GM15510 (cell line): ENCODE results near the gene HOXC6.

Source experiments
- POLR2A ChIP-seq: IDR thresholded peaks from 3 replicates; pipeline ENCODE4 v1.6.1; 2011; ENCODE audit warnings: borderline replicate concordance; ENCODE audit not compliant: insufficient read length; ENCODE audit errors: extremely low read depth

The HOXC6 gene

DNA sequence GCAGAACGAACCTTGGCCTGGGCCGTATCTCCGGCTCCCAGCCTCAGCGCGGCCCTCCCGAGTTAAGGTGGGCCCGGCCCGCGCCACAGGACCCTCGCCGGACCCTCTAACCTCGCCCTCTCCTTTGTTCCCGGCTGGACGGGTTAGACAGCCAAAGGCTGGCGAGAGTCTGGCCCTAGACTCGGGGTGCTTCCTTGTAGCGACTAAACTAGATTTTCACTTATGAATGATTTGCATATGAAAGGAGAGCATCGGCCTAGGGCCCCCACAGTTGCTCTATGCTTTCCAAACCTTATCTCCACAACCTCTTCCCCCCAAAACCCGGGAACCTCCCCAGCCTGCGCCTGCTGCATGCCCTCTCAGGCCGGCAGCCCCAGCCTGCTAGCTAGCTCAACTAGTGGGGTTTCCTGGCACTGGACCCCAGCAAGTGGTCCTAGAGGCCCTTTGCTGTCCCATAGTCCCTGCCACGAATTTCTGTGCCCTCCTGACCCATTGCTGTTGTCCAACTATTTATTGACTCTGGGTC, 6.6 kb downstream of the HOXC6 start:
- no peak for TF ChIP-seq POLR2A

DNA sequence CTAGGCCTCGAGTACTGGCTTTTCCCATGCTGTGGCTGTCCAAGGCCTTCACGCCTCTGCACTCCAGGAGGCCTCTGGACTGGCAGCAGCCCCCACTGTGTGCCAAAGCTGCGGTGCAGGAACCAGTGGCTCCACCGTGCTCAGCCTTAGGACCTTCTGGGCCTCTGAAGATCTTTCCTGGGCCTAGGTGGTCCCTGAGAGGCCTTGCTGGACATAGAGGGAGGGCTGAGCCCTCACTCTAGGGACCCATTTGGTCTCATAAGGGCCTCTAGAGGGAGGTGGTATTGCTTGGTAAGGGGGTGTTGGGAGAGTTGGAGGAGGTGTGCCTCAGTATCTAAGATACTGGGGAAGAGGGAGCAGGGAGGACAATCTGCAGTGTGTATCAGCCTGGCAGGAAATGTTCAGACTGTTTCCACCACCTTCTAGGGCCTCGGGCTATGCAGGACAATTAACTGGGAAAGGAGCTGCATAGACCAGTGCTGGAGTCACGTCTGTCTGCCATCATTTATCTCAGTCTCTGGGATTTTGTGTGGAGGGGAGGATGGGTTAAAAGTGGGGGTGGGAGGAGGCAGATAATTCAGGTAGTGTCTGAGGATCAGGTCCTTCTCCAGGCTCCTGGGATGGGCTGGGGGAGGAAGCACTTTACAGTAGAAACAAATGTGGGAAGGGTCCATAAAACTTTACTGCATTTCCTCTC, 7.5 kb downstream of the HOXC6 start:
- no peak for TF ChIP-seq POLR2A

DNA sequence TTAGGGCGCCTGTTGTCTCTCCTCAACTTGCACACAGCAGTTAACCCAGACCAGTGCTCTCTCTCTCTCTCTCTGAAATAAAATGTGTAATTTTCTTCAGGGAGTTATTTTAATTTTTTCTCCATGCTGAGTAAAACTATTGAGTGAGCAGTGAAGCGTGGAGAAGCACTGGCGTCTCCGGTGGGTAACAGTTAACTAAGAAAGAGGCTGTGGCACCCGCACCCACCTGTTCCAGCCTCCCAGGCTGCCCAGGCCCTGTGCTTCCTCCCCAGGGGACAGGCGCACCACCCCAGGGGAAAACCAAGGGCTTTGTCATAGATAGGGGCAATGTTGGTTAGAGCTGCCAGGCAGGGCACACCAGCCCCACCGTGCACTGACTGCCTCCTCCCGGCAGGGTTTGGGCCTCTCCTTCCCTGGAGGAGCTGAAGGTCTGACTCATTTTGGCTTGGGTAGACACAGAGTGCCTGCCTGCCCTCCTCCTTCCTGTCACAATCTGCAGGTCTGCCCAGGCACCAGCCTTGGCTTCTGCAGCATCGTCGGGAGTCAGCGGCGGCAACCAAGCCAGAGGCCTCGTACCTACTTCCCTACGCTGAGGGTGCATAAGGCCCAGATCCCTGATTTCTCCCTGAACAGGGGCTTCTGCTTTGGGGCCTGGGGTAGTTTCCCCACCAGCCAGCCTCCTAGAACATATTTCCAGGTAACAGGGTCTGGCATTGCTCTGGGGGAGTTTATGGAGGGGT, 8.6 kb downstream of the HOXC6 start:
- no peak for TF ChIP-seq POLR2A

GRCh38 chr12:54037360-54038283, 9.4 kb downstream of the HOXC6 start:
- no peak for TF ChIP-seq POLR2A

- TF ChIP-seq POLR2A: no peak
These were observed 10.1 kb downstream of the HOXC6 start for GRCh38 chr12:54038284-54038870.

GRCh38 chr12:54038871-54039414, 10.7 kb downstream of the HOXC6 start:
- TF ChIP-seq POLR2A: no peak

DNA sequence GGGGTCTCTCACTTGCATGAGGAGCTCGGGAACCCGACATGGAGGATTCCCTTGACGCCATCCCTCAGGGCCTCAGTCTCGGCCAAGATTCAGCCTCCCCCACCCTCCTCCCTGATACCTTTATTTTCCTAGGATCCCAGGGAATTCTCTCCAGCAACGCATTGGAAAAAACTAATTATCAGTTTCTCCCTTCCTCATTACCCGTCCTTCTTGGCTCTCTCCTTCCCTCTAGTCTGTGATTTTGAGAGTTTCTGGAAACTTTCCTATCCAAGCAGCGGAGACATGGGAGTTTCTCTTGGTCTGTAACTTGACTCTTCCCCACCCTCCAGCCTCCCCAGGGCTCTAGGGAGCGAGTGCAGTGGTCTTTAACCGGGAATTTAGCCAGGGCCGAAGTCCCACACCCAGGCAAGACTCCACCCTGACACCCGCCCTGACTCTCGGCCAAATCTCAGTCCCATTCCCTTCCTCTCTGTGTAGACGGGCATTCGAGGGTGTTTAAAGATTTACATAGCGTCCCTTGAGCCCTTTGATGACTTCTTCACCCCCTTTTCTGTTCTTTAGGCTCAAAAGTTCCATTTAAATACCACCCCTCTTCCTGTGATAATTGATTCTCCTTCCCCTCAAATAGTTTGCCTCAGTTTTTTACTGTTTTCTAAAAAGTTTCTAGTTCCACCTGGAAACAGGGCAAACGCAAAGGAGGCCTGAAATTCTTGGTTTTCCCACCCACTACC, 11.3 kb downstream of the HOXC6 start:
- TF ChIP-seq POLR2A: no peak

GRCh38 chr12:54040148-54040494, 11.9 kb downstream of the HOXC6 start:
- TF ChIP-seq POLR2A: no peak

DNA sequence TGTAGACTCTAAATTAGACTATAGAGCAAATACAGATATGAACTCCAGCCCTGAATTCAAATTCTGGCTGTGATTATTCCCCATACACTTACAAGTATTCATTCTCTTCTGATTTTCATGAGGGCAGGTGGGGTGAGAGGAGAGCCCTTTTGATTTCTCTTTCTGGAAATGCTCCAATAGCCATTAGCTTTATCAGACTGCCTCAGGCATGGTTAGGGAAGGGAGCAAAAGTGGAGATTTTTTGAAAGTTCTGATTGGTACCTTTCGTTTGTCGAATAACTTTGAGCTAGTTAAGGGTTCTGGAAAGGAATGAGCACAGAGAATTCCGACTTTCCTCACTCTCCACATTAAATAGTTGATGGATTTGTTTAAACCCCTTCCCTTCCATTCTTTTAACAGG, 12.4 kb downstream of the HOXC6 start:
- TF ChIP-seq POLR2A: no peak

DNA sequence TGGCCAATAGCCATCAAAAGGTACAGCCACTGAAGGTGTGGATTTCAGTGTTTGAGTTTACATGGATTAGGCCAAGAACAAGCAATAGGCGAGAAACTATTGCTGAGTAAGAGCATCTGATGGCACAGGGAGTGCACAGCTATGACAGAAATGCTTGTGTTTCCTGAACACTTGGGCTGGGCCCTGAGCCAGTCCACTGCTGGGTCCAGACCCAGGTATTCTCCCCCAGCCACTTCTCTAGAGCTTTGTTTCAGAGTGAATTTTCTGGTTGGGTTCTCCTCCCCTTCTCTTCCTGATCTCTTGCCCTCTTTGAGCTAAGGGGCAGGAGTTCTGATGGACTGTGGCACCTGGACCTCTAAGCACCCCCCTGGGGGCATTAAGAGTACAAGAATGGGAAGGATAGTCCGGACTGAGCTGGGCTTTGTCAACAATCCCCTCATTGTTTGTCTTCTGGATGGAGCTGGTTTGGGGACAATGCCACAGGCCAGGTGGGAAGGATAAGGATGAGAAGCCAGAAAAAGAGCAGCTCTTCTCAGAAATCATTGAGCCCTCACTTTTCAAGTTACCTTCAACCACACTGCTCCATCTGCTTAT, 13.0 kb downstream of the HOXC6 start:
- no peak for TF ChIP-seq POLR2A

DNA sequence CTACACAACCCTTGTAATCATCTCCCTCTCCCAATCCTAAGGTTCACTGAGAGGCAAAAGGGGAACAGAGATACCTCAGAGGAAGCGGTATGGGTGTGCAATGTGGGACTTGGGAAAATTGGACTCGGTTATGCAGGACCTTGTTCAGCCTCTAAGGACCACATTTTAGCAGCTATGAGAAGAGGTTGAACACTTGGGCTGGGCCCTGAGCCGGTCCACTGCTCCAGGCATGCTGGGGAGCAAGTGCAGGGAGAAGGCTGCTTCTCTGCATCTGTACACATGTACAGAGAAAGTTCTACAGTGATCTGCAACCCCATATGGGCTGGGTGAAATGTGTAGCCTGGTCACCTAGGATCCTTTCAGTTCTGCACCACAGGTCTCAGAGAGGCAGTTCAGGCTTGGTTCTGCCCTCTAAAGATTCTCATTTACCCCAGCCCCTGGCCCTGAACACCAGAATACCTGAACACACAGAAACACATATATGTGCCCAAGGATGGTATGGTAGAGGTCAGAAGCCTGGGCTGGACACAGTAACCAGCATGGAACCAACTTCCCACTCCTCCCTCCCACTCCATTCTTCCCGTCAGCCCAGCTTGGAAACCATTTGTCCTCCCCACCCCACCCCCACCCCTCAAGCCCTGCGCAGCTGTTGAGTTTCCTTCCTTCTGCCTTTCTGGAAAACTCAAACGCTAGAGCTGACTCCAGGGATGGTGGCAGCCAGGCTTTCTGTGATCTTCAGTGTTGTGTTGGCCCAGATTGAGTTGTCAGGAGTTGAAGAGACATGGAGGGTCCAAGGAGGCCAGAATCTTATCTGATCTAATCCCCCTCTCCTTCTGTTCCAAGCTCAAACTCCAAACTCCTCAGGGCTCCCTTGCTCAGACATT, 15.0 kb downstream of the HOXC6 start:
- TF ChIP-seq POLR2A: no peak

DNA sequence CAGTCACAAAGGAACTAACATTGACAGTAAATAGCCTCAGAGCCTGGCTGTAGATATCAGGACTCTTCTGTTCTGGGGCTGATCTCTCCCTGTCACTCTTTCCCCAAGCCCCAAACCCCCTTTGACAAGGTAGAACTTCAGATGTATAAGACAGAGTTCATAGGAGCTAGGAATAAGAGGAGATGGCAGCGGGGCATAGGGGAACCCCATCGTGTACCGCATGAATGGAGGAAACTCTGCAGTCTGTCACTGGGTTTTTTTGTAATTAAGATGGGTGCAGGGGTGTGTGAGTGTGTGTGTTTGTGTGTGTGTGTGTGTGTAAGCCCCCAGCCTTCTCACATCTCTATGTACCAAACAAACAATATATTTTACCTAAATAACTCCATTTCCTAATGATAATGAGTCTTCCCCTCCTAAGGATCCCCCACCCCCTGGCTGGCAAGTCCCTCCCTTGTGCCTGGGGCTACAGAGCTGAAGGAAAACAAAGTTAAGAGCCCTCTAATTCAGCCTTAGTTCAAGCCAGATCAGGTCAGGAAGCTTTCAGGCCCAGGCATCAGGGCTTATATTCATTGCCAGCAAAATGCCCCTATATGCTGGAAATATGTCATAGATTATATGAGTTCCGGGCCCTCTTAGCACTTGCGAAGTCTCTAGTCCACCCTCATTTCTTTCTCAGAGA, 16.3 kb downstream of the HOXC6 start:
- TF ChIP-seq POLR2A: no peak
